Hepatocyte (in vitro differentiated cells): Measurements from ENCODE around the gene LGALS4. TPM values are rescaled to one million over a fixed set of nuclear protein-coding genes. Genes with fewer than 3 reads are reported as not detected.
A peak's percentile ranks its signal among the peaks of the same experiment; 100 is the strongest.
"Not testable (repeated sequence)": the region's sequence is repeated elsewhere in the genome, so short reads cannot be mapped to it uniquely, and the experiment has no call there.

ENCODE experiments used
- DNase-seq: peaks from one replicate; pipeline ENCODE4 v3.0.0-alpha.2; 2016; ENCODE audit warnings: low spot score
- H2AFZ ChIP-seq: fragments of 200-600 bp; sonication (generic); 2 replicates; pipeline ENCODE4 v1.6.0; 2016; ENCODE audit warnings: antibody characterized with exemption, mild to moderate bottlenecking
- H3K27ac ChIP-seq: fragments of 200-600 bp; sonication (generic); 2 replicates; pipeline ENCODE4 v1.5.1; 2016; ENCODE audit warnings: mild to moderate bottlenecking
- H3K27me3 ChIP-seq: fragments of 200-600 bp; sonication (generic); 2 replicates; pipeline ENCODE4 v1.6.1; 2016
- H3K36me3 ChIP-seq: fragments of 200-600 bp; sonication (generic); replicated peaks from 2 replicates; pipeline ENCODE4 v1.5.1; 2016; ENCODE audit warnings: low read depth; ENCODE audit not compliant: insufficient read depth
- H3K4me1 ChIP-seq: fragments of 200-600 bp; sonication (generic); 2 replicates; pipeline ENCODE4 v1.5.1; 2016; ENCODE audit warnings: mild to moderate bottlenecking, moderate library complexity; ENCODE audit not compliant: insufficient read depth
- H3K4me2 ChIP-seq: fragments of 200-600 bp; sonication (generic); 2 replicates; pipeline ENCODE4 v1.6.0; 2016
- H3K4me3 ChIP-seq: fragments of 200-600 bp; sonication (generic); 2 replicates; pipeline ENCODE4 v1.5.1; 2016; ENCODE audit warnings: mild to moderate bottlenecking
- H3K79me2 ChIP-seq: fragments of 200-600 bp; sonication (generic); 2 replicates; pipeline ENCODE4 v1.6.0; 2017; ENCODE audit warnings: mild to moderate bottlenecking
- H3K9me2 ChIP-seq: fragments of 200-600 bp; sonication (generic); replicated peaks from 2 replicates; pipeline ENCODE4 v1.6.0; 2017; ENCODE audit warnings: mild to moderate bottlenecking; ENCODE audit not compliant: insufficient read depth
- H3K9me3 ChIP-seq: fragments of 200-600 bp; sonication (generic); 2 replicates; pipeline ENCODE4 v1.5.1; 2016; ENCODE audit warnings: low read depth, mild to moderate bottlenecking
- H4K20me1 ChIP-seq: fragments of 200-600 bp; sonication (generic); 2 replicates; pipeline ENCODE4 v1.6.0; 2016; ENCODE audit warnings: mild to moderate bottlenecking; ENCODE audit not compliant: insufficient read depth, poor library complexity, severe bottlenecking
- CTCF ChIP-seq: fragments of 200-600 bp; sonication (generic); IDR thresholded peaks from 2 replicates; pipeline ENCODE4 v1.5.1; 2016; ENCODE audit warnings: antibody characterized with exemption, mild to moderate bottlenecking; ENCODE audit not compliant: poor library complexity
- EZH2 ChIP-seq: fragments of 200-600 bp; sonication (generic); IDR thresholded peaks from 2 replicates; pipeline ENCODE4 v1.6.1; 2016; ENCODE audit warnings: antibody characterized with exemption, mild to moderate bottlenecking, borderline replicate concordance
- EZH2phosphoT487 ChIP-seq: fragments of 200-600 bp; sonication (generic); IDR thresholded peaks from one replicate; pipeline ENCODE4 v1.6.1; 2018; ENCODE audit warnings: antibody characterized with exemption, mild to moderate bottlenecking, low read depth, moderate library complexity; ENCODE audit not compliant: unreplicated experiment, severe bottlenecking
- WGBS: methylation state at CpG from one replicate; pipeline ENCODE4 v1.1.6; 2016; ENCODE audit warnings: low lambda C conversion rate; ENCODE audit errors: missing lambda C conversion rate; 5-methylcytosine and 5-hydroxymethylcytosine counted together
- polyA plus RNA-seq: library from polyadenylated mRNA; unstranded; fragments of >200 nt; fragmentation: Nextera tagmentation; extraction: Ambion mirVana; gene quantifications from 2 replicates; pipeline ENCODE4 v1.2.1, GENCODE V29; 2016
- total RNA-seq: library from RNA; depleted of rRNA; stranded (reverse); fragments of >200 nt; gene quantifications from 2 replicates; pipeline ENCODE4 v1.2.3, GENCODE V29; 2014

LGALS4 gene
- total and polyA plus RNA-seq, 2 experiments from 2014 or later = 147 to 199 TPM

DNA sequence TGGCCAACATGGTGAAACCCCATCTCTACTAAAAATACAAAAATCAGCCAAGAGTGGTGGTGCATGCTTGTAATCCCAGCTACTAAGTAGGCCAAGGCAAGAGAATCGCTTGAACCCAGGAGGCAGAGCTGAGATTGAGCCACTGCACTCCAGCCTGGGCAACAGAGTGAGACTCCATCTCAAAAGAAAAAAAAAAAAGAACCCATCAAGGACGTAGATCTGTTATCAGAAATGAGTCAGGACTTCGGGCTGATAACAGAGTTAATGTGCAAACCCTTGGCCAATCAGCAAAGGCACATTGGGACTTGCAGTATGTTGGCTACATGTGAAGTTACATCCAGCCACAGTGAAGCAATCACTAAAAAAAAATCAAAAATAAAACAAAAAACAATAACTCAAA, 28.5 kb downstream of the LGALS4 start:
- Histone ChIP-seq H3K27ac (peak overlapping the region; percentile 62), H3K9me2 (no peaks in the 10 kb centered on the region), H3K4me3 (no peak overlapping the region), H3K79me2 (no peaks in the 10 kb centered on the region), H2AFZ (no peak overlapping the region), H3K4me1 (no peaks in the 10 kb centered on the region), H3K4me2 (no peak overlapping the region), H3K27me3 (no peaks in the 10 kb centered on the region), H4K20me1 (no peaks in the 10 kb centered on the region), H3K9me3 (no peaks in the 10 kb centered on the region), H3K36me3 (no peaks in the 10 kb centered on the region)
- TF ChIP-seq EZH2phosphoT487 (no peak), CTCF (no peak), EZH2 (no peak)
- peak; percentile 60 for DNase-seq
- 43% methylated on average over 3 of the region's 3 CpGs for WGBS

GRCh38 chr19:38782212-38782611, 30.5 kb downstream of the LGALS4 start:
- H3K27ac ChIP-seq, H3K4me1 ChIP-seq, H3K9me3 ChIP-seq, H3K9me2 ChIP-seq, H3K27me3 ChIP-seq, DNase-seq, H3K4me2 ChIP-seq, H2AFZ ChIP-seq, H3K79me2 ChIP-seq, H4K20me1 ChIP-seq, H3K36me3 ChIP-seq, H3K4me3 ChIP-seq: not testable (repeated sequence)
- WGBS = 95% methylated on average over 13 of the region's 13 CpGs

- no peaks in the 10 kb centered on the region for H3K36me3 ChIP-seq
- 83% methylated on average over 7 of the region's 7 CpGs for WGBS
- no peak for TF ChIP-seq EZH2
- TF ChIP-seq CTCF = no peak
- TF ChIP-seq EZH2phosphoT487 = no peak
- H3K4me3 ChIP-seq = no peak overlapping the region
- no peak for DNase-seq
- no peak overlapping the region for H3K4me2 ChIP-seq
- no peak overlapping the region for H2AFZ ChIP-seq
- H3K4me1 ChIP-seq = no peaks in the 10 kb centered on the region
- H3K79me2 ChIP-seq = no peaks in the 10 kb centered on the region
- H4K20me1 ChIP-seq = no peaks in the 10 kb centered on the region
- no peak overlapping the region for H3K27ac ChIP-seq
- H3K9me2 ChIP-seq = no peaks in the 10 kb centered on the region
- no peaks in the 10 kb centered on the region for H3K9me3 ChIP-seq
- no peaks in the 10 kb centered on the region for H3K27me3 ChIP-seq
Observed at GRCh38 chr19:38781058-38781457, 31.7 kb downstream of the LGALS4 start.

DNA sequence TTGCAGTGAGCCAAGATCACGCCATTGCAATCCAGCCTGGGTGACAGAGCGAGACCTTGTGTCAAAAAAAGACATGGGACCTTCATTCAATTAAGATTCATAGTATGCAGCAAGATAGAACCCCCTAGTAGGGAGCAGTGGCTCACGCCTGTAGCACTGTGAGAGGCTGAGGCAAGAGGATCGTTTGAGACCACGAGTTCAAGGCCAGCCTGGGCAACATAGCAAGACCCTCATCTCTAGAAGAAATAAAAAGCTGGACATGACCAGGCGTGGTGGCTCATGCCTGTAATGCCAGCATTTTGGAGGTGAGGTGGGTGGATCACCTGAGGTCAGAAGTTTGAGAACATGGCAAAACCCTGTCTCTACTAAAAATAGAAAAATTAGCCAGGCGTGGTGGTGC, 32.3 kb downstream of the LGALS4 start:
- H3K4me1 ChIP-seq = no peaks in the 10 kb centered on the region

More for the DNA sequence above, 32.3 kb downstream of the LGALS4 start:
- H3K79me2 ChIP-seq = no peaks in the 10 kb centered on the region
- no peak for DNase-seq
- H2AFZ ChIP-seq = no peak overlapping the region
- TF ChIP-seq EZH2phosphoT487 (no peak), CTCF (no peak), EZH2 (no peak)
- no peaks in the 10 kb centered on the region for H3K9me2 ChIP-seq
- no peaks in the 10 kb centered on the region for H3K27me3 ChIP-seq
- no peak overlapping the region for H3K27ac ChIP-seq
- 95% methylated on average over 7 of the region's 7 CpGs for WGBS
- H3K4me2 ChIP-seq = no peak overlapping the region
- H3K9me3 ChIP-seq = no peaks in the 10 kb centered on the region
- no peaks in the 10 kb centered on the region for H3K36me3 ChIP-seq
- no peaks in the 10 kb centered on the region for H4K20me1 ChIP-seq
- H3K4me3 ChIP-seq = no peak overlapping the region
